ENCODE measurements around the gene MAPKAPK2. TPM values are rescaled to one million over a fixed set of nuclear protein-coding genes. Genes with fewer than 3 reads are reported as not detected.

MAPKAPK2 gene
- polyA plus RNA-seq, 3 donors = 69.8 to 78.5 (median 76.2) TPM

GRCh38 chr1:206678490-206678889, 6.2 kb upstream of the MAPKAPK2 start:
- no peak for DNase-seq

- DNase-seq = no peak
Measured at GRCh38 chr1:206679738-206680211, 4.9 kb upstream of the MAPKAPK2 start.

GRCh38 chr1:206680279-206680678, 4.4 kb upstream of the MAPKAPK2 start:
- DNase-seq = no peak

- no peak for DNase-seq
Measured at GRCh38 chr1:206681359-206681758, 3.3 kb upstream of the MAPKAPK2 start.

GRCh38 chr1:206682111-206682510, 2.6 kb upstream of the MAPKAPK2 start:
- DNase-seq = no peak

- DNase-seq = no peak
Measured at GRCh38 chr1:206683313-206683712, 1.4 kb upstream of the MAPKAPK2 start.

- no peak for DNase-seq
Measured at GRCh38 chr1:206684003-206684402, 702 bp upstream of the MAPKAPK2 start.

- no peak for DNase-seq
Measured at GRCh38 chr1:206685334-206685768, 646 bp downstream of the MAPKAPK2 start.

- no peak for DNase-seq
Measured at GRCh38 chr1:206685769-206686477, 1.2 kb downstream of the MAPKAPK2 start.

- DNase-seq = no peak
Measured at GRCh38 chr1:206686478-206687249, 2.0 kb downstream of the MAPKAPK2 start.

GRCh38 chr1:206687251-206687914, 2.7 kb downstream of the MAPKAPK2 start:
- DNase-seq = no peak

- DNase-seq = no peak
Measured at GRCh38 chr1:206687915-206688442, 3.3 kb downstream of the MAPKAPK2 start.

- no peak for DNase-seq
Measured at GRCh38 chr1:206690516-206690915, 5.8 kb downstream of the MAPKAPK2 start.

- DNase-seq = no peak
Measured at GRCh38 chr1:206691604-206692003, 6.9 kb downstream of the MAPKAPK2 start.

- DNase-seq = no peak
Measured at GRCh38 chr1:206693029-206693428, 8.3 kb downstream of the MAPKAPK2 start.

GRCh38 chr1:206693592-206693991, 8.9 kb downstream of the MAPKAPK2 start:
- no peak for DNase-seq

- no peak for DNase-seq
Measured at GRCh38 chr1:206694171-206695124, 9.7 kb downstream of the MAPKAPK2 start.

- DNase-seq = no peak
Measured at GRCh38 chr1:206695733-206696132, 11.0 kb downstream of the MAPKAPK2 start.

GRCh38 chr1:206696812-206697585, 12.3 kb downstream of the MAPKAPK2 start:
- DNase-seq = no peak

GRCh38 chr1:206698011-206698410, 13.3 kb downstream of the MAPKAPK2 start:
- DNase-seq = no peak
